ENCODE measurements around the gene NHERF2. TPM values are rescaled to one million over a fixed set of nuclear protein-coding genes. Genes with fewer than 3 reads are reported as not detected.

The NHERF2 gene
- total RNA-seq, 6 experiments from 2014 or later: 129 to 284 (median 186) TPM

DNA sequence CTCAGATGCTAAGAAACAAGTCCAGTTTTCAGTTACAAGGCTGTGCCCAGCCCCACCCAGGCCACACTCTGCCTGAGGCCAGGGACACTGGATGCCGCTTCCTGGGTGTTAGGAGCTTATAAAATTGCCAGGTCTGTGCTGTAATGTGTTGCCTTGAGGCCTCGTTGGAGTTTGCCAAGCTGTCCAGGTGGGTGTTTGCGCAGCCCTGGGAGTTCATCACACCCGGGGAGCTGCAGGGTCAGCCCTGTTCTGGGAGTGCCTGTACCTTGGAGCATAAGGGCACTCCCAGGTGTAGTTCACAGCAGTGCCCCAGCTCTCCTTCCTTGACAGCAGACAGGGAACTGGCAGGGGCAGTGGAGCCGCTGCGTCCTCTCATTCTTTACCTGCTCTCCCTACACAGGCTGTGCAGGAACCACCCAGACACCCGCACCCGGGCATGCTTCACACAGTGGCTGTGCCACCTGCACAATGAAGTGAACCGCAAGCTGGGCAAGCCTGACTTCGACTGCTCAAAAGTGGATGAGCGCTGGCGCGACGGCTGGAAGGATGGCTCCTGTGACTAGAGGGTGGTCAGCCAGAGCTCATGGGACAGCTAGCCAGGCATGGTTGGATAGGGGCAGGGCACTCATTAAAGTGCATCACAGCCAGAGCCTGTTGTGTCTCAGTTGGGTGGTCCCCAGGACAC is 41.1 kb upstream of the NHERF2 start:
- Histone ChIP-seq H3K27me3 (peaks cover 0 to 3% of the 10 kb centered on the region in 2 donors), H3K4me3 (peak overlapping the region in 1 of 3 donors; percentile 75), H3K36me3 (peaks cover 0 to 13% (median 0%) of the 10 kb centered on the region in 4 donors), H3K9me3 (no peaks in the 10 kb centered on the region), H3K27ac (no peak overlapping the region), H3K4me1 (peaks cover 0 to 18% (median 10%) of the 10 kb centered on the region in 4 donors)
- ATAC-seq (no peak), DNase-seq (no peak)
- no peak for TF ChIP-seq POLR2A (IDR thresholded peaks at IDR 0.05)
- TF ChIP-seq, protein P1, sequence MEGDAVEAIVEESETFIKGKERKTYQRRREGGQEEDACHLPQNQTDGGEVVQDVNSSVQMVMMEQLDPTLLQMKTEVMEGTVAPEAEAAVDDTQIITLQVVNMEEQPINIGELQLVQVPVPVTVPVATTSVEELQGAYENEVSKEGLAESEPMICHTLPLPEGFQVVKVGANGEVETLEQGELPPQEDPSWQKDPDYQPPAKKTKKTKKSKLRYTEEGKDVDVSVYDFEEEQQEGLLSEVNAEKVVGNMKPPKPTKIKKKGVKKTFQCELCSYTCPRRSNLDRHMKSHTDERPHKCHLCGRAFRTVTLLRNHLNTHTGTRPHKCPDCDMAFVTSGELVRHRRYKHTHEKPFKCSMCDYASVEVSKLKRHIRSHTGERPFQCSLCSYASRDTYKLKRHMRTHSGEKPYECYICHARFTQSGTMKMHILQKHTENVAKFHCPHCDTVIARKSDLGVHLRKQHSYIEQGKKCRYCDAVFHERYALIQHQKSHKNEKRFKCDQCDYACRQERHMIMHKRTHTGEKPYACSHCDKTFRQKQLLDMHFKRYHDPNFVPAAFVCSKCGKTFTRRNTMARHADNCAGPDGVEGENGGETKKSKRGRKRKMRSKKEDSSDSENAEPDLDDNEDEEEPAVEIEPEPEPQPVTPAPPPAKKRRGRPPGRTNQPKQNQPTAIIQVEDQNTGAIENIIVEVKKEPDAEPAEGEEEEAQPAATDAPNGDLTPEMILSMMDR (IDR thresholded peaks at IDR 0.05): no peak
- WGBS (ENCODE audit: insufficient coverage, low coverage, low lambda C conversion rate, missing lambda C conversion rate): no CpG with 5 or more reads among the region's 14 CpGs
- intact Hi-C loops (cut with DNase I): no loop called here

DNA sequence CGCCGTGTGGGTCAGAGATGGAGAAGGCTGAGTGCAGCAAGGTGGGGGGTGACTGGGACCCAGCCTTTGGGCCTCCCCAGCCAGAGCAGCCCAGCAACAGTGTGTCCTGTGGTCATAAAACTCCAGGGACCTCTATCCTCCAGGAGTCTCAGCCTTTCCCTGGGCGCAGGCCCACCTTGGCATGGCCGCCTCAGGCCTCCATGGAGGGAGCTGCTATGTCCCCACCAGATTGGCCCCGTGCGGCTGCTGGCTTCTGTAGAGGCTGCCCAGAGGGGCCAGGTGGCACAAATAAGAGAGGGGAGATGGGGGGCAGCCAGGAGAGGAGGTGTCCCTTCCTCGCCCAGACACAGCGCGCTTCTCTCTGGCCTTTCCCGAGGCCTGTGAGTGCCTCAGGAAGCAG is 39.5 kb upstream of the NHERF2 start:
- 89% methylated on average over 6 of the region's 10 CpGs for WGBS (ENCODE audit: insufficient coverage, low coverage, low lambda C conversion rate, missing lambda C conversion rate)
- H3K36me3 ChIP-seq: peaks cover 0 to 13% (median 0%) of the 10 kb centered on the region in 4 donors
- H3K4me1 ChIP-seq: peaks cover 0 to 23% (median 13%) of the 10 kb centered on the region in 4 donors
- ATAC-seq (no peak), DNase-seq (no peak)
- H3K9me3 ChIP-seq: no peaks in the 10 kb centered on the region
- H3K27me3 ChIP-seq: peaks cover 0 to 7% of the 10 kb centered on the region in 2 donors
- TF ChIP-seq POLR2A (IDR thresholded peaks at IDR 0.05): no peak
- TF ChIP-seq, protein P1 (IDR thresholded peaks at IDR 0.05): no peak
- no peak overlapping the region for H3K4me3 ChIP-seq
- intact Hi-C loops (cut with DNase I): no loop called here
- H3K27ac ChIP-seq: no peak overlapping the region

DNA sequence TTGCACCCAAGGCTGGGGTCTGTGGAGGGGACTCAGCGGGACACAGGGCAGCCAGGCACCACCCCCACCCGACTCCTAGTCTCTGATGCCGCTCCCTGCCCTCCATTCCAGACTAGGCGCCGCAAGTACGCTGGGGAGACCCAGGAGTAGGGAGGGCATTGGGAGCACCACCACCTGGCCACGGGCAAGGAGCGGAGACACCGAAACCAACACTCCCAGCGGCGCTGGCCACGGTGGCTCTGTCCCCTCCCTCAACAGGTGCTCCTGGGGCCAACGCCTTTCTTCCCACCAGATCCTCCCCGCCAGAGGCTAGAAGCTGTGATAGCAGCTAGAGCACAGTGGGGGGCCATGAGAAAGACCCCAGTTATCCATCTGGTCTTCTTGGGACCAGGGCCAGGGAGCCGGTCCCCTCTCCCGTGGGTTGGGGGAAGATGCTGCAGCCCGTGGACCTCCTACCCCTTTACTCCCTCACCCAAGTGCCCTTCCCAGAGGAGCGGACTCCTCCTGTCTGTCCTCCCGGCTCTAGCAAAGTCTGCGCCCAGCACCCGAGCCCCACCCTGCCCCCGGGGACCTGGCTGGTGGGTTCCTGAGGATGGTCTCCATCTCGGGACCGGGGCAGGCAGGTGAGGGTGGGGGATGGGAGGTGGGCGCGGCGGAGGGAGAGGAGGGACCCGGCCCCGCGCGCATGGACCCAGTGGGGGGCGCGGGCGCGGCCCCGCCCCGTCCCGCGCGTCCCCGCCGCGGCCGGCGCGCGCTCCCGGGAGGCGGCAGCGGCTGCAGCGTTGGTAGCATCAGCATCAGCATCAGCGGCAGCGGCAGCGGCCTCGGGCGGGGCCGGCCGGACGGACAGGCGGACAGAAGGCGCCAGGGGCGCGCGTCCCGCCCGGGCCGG is 37.2 kb upstream of the NHERF2 start, which contains the start of gene SYNGR3:
Gene SYNGR3 (plus strand): TSS at position 762 of the 892 bp plus-strand sequence. CDS start 133 bp downstream, outside the sequence.
- H3K36me3 ChIP-seq: peaks cover 0 to 13% (median 0%) of the 10 kb centered on the region in 4 donors
- H3K27ac ChIP-seq: no peak within 1 kb of the TSS
- H3K9me3 ChIP-seq: no peaks in the 10 kb centered on the region
- intact Hi-C loops (cut with DNase I): no loop called here
- H3K4me1 ChIP-seq: peaks cover 0 to 25% (median 8%) of the 10 kb centered on the region in 4 donors
- ATAC-seq: no peak
- peaks cover 0 to 7% of the 10 kb centered on the region in 2 donors for H3K27me3 ChIP-seq
- 8% methylated on average over 8 of the region's 67 CpGs for WGBS (ENCODE audit: insufficient coverage, low coverage, low lambda C conversion rate, missing lambda C conversion rate)
- TF ChIP-seq, protein P1 (IDR thresholded peaks at IDR 0.05): no peak
- no peak for TF ChIP-seq POLR2A (IDR thresholded peaks at IDR 0.05)
- peak in 1 of 3 donors; percentile 26 for DNase-seq
- no peak within 1 kb of the TSS for H3K4me3 ChIP-seq

DNA sequence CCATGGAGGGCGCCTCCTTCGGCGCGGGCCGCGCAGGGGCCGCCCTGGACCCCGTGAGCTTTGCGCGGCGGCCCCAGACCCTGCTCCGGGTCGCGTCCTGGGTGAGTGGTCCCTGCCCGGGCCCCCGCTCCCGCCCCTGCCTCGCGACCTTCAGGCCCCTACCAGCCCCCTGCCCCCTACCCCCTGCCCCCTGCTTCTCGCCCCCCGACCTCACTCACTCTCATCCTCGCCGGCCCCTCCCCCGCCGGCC is 36.7 kb upstream of the NHERF2 start:
- no CpG with 5 or more reads among the region's 25 CpGs for WGBS (ENCODE audit: insufficient coverage, low coverage, low lambda C conversion rate, missing lambda C conversion rate)
- intact Hi-C loops (cut with DNase I): no loop called here
- Histone ChIP-seq H3K36me3 (peaks cover 0 to 13% (median 0%) of the 10 kb centered on the region in 4 donors), H3K4me3 (no peak overlapping the region), H3K27ac (no peak overlapping the region), H3K9me3 (no peaks in the 10 kb centered on the region), H3K4me1 (peaks cover 0 to 20% (median 5%) of the 10 kb centered on the region in 4 donors), H3K27me3 (peaks cover 0 to 7% of the 10 kb centered on the region in 2 donors)
- no peak for TF ChIP-seq POLR2A (IDR thresholded peaks at IDR 0.05)
- TF ChIP-seq, protein P1 (IDR thresholded peaks at IDR 0.05): no peak
- ATAC-seq (no peak), DNase-seq (no peak)
